ENCODE results near the gene ANXA6.
A peak's percentile ranks its signal among the peaks of the same experiment; 100 is the strongest.

Gene ANXA6

GRCh38 chr5:151150471-151151262 is 6.9 kb downstream of the ANXA6 start:
- Histone ChIP-seq H3K27ac (ENCODE audit: low read depth, low read length) (peak overlapping the region; percentile 15), H3K36me3 (ENCODE audit: control insufficient read depth, insufficient read depth, low read length) (peaks cover 6% of the 10 kb centered on the region; the same call in 1 of the 2 replicates), H3K27me3 (ENCODE audit: control insufficient read depth, insufficient read depth, low read length) (no peaks in the 10 kb centered on the region), H3K4me3 (ENCODE audit: low read depth, low read length) (no peak overlapping the region), H3K4me1 (ENCODE audit: control insufficient read depth, insufficient read depth, low read length) (peaks cover 3% of the 10 kb centered on the region; the same call in 1 of the 2 replicates), H3K9ac (ENCODE audit: low read depth, low read length) (no peak overlapping the region), H3K9me3 (ENCODE audit: control insufficient read depth, insufficient read depth, low read length) (no peaks in the 10 kb centered on the region)

DNA sequence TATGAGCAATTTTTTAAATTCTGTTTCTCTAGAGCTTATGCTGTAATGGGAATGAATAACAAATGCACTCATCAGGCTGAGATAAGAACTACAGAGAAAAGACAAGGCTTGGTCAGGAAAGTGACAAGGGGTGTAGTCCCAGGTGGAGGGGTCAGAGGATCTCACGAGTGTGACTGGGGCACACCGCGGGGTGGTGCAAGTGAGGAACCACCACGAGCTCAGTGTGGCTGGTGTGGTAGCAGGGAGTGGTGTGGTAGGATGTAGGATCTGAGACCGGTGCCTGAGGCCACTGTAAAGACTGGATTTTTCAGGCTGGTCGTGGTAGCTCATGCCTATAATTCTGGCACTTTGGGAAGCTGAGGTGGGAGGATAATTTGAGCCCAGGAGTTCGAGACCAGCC is 9.0 kb downstream of the ANXA6 start:
- Histone ChIP-seq H3K36me3 (ENCODE audit: control insufficient read depth, insufficient read depth, low read length) (peaks cover 6% of the 10 kb centered on the region; the same call in 1 of the 2 replicates), H3K9ac (ENCODE audit: low read depth, low read length) (no peak overlapping the region), H3K4me3 (ENCODE audit: low read depth, low read length) (no peak overlapping the region), H3K27ac (ENCODE audit: low read depth, low read length) (no peak overlapping the region), H3K27me3 (ENCODE audit: control insufficient read depth, insufficient read depth, low read length) (no peaks in the 10 kb centered on the region), H3K9me3 (ENCODE audit: control insufficient read depth, insufficient read depth, low read length) (no peaks in the 10 kb centered on the region), H3K4me1 (ENCODE audit: control insufficient read depth, insufficient read depth, low read length) (peaks cover 3% of the 10 kb centered on the region; the same call in 1 of the 2 replicates)

DNA sequence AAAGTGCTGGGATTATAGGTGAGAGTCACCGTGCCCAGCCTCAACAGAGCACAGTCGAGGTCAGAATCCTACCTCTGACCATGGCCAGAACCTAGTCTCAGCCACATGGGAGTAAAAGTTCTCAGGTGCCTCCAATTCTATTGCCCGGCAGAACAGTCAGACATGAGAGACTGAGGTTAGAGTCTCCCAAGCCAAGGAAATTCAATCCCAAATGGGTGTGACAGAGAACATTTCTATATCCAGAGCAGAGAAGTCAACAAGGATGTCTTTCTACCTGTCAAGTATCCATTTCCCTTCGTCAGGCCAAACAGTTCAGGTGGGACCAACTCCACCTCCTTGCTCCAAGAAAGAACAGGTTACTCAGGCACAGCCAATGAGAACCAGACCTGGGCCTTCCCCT is 10.5 kb downstream of the ANXA6 start:
- H3K27ac ChIP-seq (ENCODE audit: low read depth, low read length), result no peak overlapping the region

GRCh38 chr5:151146061-151146460 is 11.5 kb downstream of the ANXA6 start:
- Histone ChIP-seq H3K27me3 (ENCODE audit: control insufficient read depth, insufficient read depth, low read length) (no peaks in the 10 kb centered on the region), H3K4me1 (ENCODE audit: control insufficient read depth, insufficient read depth, low read length) (peaks cover 12% of the 10 kb centered on the region), H3K4me3 (ENCODE audit: low read depth, low read length) (no peak overlapping the region), H3K9ac (ENCODE audit: low read depth, low read length) (no peak overlapping the region), H3K9me3 (ENCODE audit: control insufficient read depth, insufficient read depth, low read length) (no peaks in the 10 kb centered on the region), H3K36me3 (ENCODE audit: control insufficient read depth, insufficient read depth, low read length) (peaks cover 6% of the 10 kb centered on the region; the same call in 1 of the 2 replicates), H3K27ac (ENCODE audit: low read depth, low read length) (no peak overlapping the region)

More for the DNA sequence above, 10.5 kb downstream of the ANXA6 start:
- peaks cover 6% of the 10 kb centered on the region; the same call in 1 of the 2 replicates for H3K36me3 ChIP-seq (ENCODE audit: control insufficient read depth, insufficient read depth, low read length)
- no peaks in the 10 kb centered on the region for H3K9me3 ChIP-seq (ENCODE audit: control insufficient read depth, insufficient read depth, low read length)
- no peaks in the 10 kb centered on the region for H3K27me3 ChIP-seq (ENCODE audit: control insufficient read depth, insufficient read depth, low read length)
- H3K9ac ChIP-seq (ENCODE audit: low read depth, low read length), result no peak overlapping the region
- H3K4me1 ChIP-seq (ENCODE audit: control insufficient read depth, insufficient read depth, low read length), result peaks cover 3% of the 10 kb centered on the region; the same call in 1 of the 2 replicates
- no peak overlapping the region for H3K4me3 ChIP-seq (ENCODE audit: low read depth, low read length)

DNA sequence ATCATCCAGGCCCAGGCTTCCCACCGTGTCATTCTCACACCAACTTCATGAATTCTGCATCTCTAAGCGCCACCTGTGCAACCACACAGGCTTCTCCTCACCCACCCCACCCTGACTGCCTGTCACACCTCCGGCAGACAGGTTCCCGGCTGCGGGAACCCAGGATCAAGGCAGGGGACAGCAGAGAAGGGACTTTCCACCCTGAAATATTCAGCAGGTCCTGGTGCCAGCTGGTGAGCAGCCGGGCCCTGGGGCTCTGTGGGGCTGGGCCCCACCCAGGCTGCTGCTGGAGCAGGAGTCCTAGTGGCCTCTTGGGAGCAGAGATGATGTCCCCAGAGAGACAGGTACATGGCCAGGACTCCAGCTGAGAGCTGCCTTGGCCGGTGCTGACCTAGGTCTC is 12.7 kb downstream of the ANXA6 start:
- Histone ChIP-seq H3K9me3 (ENCODE audit: control insufficient read depth, insufficient read depth, low read length) (no peaks in the 10 kb centered on the region), H3K4me3 (ENCODE audit: low read depth, low read length) (no peak overlapping the region), H3K36me3 (ENCODE audit: control insufficient read depth, insufficient read depth, low read length) (peaks cover 6% of the 10 kb centered on the region; the same call in 1 of the 2 replicates), H3K4me1 (ENCODE audit: control insufficient read depth, insufficient read depth, low read length) (peaks cover 12% of the 10 kb centered on the region), H3K9ac (ENCODE audit: low read depth, low read length) (no peak overlapping the region), H3K27ac (ENCODE audit: low read depth, low read length) (no peak overlapping the region), H3K27me3 (ENCODE audit: control insufficient read depth, insufficient read depth, low read length) (no peaks in the 10 kb centered on the region)

GRCh38 chr5:151144275-151144674 is 13.3 kb downstream of the ANXA6 start:
- Histone ChIP-seq H3K36me3 (ENCODE audit: control insufficient read depth, insufficient read depth, low read length) (peaks cover 12% of the 10 kb centered on the region; the same call in 1 of the 2 replicates), H3K9me3 (ENCODE audit: control insufficient read depth, insufficient read depth, low read length) (no peaks in the 10 kb centered on the region), H3K27me3 (ENCODE audit: control insufficient read depth, insufficient read depth, low read length) (no peaks in the 10 kb centered on the region), H3K27ac (ENCODE audit: low read depth, low read length) (no peak overlapping the region), H3K4me3 (ENCODE audit: low read depth, low read length) (no peak overlapping the region), H3K4me1 (ENCODE audit: control insufficient read depth, insufficient read depth, low read length) (peaks cover 12% of the 10 kb centered on the region), H3K9ac (ENCODE audit: low read depth, low read length) (no peak overlapping the region)

DNA sequence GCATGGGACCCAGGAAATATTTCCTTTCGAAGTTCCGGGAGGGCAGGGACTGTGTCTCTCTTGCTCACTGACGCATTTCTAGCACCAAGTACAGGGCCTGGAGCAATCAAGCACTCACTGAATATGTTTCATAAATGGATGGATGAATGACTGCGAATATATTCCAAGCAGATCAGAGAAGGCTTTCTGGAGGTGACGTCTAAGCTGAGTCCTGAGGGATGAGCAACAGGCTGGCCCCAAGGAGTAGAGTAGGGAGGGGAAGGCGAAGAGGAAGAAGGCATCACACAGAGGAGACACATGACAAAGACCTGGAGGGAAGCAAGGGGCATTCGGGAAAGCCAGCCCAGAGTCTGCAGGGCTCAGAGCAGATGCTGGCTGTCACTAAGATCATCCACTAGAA is 13.9 kb downstream of the ANXA6 start:
- Histone ChIP-seq H3K9me3 (ENCODE audit: control insufficient read depth, insufficient read depth, low read length) (no peaks in the 10 kb centered on the region), H3K4me3 (ENCODE audit: low read depth, low read length) (no peak overlapping the region), H3K27me3 (ENCODE audit: control insufficient read depth, insufficient read depth, low read length) (no peaks in the 10 kb centered on the region), H3K4me1 (ENCODE audit: control insufficient read depth, insufficient read depth, low read length) (peaks cover 12% of the 10 kb centered on the region), H3K27ac (ENCODE audit: low read depth, low read length) (no peak overlapping the region), H3K9ac (ENCODE audit: low read depth, low read length) (no peak overlapping the region), H3K36me3 (ENCODE audit: control insufficient read depth, insufficient read depth, low read length) (peaks cover 18% of the 10 kb centered on the region)

DNA sequence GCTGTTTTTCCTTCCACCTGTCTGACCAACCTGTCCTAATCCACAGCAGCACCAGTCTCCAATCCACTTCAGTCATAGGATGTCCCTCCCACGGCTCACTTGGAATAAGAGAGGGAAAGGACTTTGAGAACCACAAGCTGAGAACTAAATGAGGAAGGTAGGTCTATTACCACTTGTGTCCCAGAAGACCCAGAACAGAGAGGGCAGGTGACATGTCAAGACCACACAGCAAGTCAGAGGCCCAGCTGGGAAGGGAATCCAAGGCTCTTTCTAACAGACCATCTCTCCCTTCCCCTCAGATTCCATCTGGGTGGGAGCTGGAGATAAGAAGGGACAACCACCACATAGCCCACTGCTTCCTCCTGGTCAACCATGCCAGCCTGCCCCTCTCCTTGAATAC is 14.6 kb downstream of the ANXA6 start:
- Histone ChIP-seq H3K9ac (ENCODE audit: low read depth, low read length) (no peak overlapping the region), H3K9me3 (ENCODE audit: control insufficient read depth, insufficient read depth, low read length) (no peaks in the 10 kb centered on the region), H3K36me3 (ENCODE audit: control insufficient read depth, insufficient read depth, low read length) (peaks cover 26% of the 10 kb centered on the region), H3K4me3 (ENCODE audit: low read depth, low read length) (no peak overlapping the region), H3K27ac (ENCODE audit: low read depth, low read length) (no peak overlapping the region), H3K4me1 (ENCODE audit: control insufficient read depth, insufficient read depth, low read length) (peaks cover 12% of the 10 kb centered on the region), H3K27me3 (ENCODE audit: control insufficient read depth, insufficient read depth, low read length) (no peaks in the 10 kb centered on the region)

- H3K27ac ChIP-seq (ENCODE audit: low read depth, low read length), result peak overlapping the region; percentile 48
- H3K9me3 ChIP-seq (ENCODE audit: control insufficient read depth, insufficient read depth, low read length), result no peaks in the 10 kb centered on the region
Measured at GRCh38 chr5:151141535-151141934, 16.0 kb downstream of the ANXA6 start.

GRCh38 chr5:151140686-151141459 is 16.7 kb downstream of the ANXA6 start:
- Histone ChIP-seq H3K27ac (ENCODE audit: low read depth, low read length) (no peak overlapping the region), H3K27me3 (ENCODE audit: control insufficient read depth, insufficient read depth, low read length) (no peaks in the 10 kb centered on the region), H3K9me3 (ENCODE audit: control insufficient read depth, insufficient read depth, low read length) (no peaks in the 10 kb centered on the region), H3K4me1 (ENCODE audit: control insufficient read depth, insufficient read depth, low read length) (peaks cover 12% of the 10 kb centered on the region), H3K9ac (ENCODE audit: low read depth, low read length) (no peak overlapping the region), H3K4me3 (ENCODE audit: low read depth, low read length) (no peak overlapping the region), H3K36me3 (ENCODE audit: control insufficient read depth, insufficient read depth, low read length) (peaks cover 40% of the 10 kb centered on the region)

More at GRCh38 chr5:151141535-151141934, 16.0 kb downstream of the ANXA6 start:
- H3K27me3 ChIP-seq (ENCODE audit: control insufficient read depth, insufficient read depth, low read length), result no peaks in the 10 kb centered on the region
- H3K9ac ChIP-seq (ENCODE audit: low read depth, low read length), result no peak overlapping the region
- H3K36me3 ChIP-seq (ENCODE audit: control insufficient read depth, insufficient read depth, low read length), result peaks cover 34% of the 10 kb centered on the region
- H3K4me3 ChIP-seq (ENCODE audit: low read depth, low read length), result no peak overlapping the region
- H3K4me1 ChIP-seq (ENCODE audit: control insufficient read depth, insufficient read depth, low read length), result peaks cover 12% of the 10 kb centered on the region

DNA sequence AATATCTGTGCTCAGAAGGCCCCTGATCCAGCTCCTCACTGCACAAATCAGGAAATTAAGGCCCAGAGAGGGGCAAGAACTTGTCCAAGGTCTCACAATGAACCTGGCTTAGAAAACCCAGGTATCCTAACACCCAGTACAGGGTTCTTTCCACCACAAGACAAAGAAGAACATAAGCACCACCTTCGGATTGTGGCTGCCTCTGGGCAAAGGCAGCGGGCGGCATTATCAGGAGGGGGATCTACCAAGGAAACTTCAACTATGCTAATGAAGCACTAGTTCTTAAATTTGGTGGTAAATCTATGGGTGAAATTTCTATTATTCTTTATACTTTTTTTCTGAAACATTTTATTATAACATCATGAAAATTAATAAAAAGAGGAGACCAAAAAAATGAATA is 17.9 kb downstream of the ANXA6 start:
- Histone ChIP-seq H3K27ac (ENCODE audit: low read depth, low read length) (no peak overlapping the region), H3K9me3 (ENCODE audit: control insufficient read depth, insufficient read depth, low read length) (no peaks in the 10 kb centered on the region), H3K9ac (ENCODE audit: low read depth, low read length) (no peak overlapping the region), H3K27me3 (ENCODE audit: control insufficient read depth, insufficient read depth, low read length) (no peaks in the 10 kb centered on the region), H3K36me3 (ENCODE audit: control insufficient read depth, insufficient read depth, low read length) (peaks cover 52% of the 10 kb centered on the region), H3K4me1 (ENCODE audit: control insufficient read depth, insufficient read depth, low read length) (peaks cover 12% of the 10 kb centered on the region), H3K4me3 (ENCODE audit: low read depth, low read length) (no peak overlapping the region)

Data from HUES48 (cell line).